GM19467 (cell line): Measurements from ENCODE around the gene PARD3B.

Source experiments
- ATAC-seq: cut with Tn5 transposase; IDR thresholded peaks from one replicate; pipeline ENCODE4 v1.9.1; 2021; ENCODE audit warnings: mild to moderate bottlenecking, moderate library complexity; ENCODE audit not compliant: unreplicated experiment

Gene PARD3B

GRCh38 chr2:204654669-204655068 is 109.4 kb downstream of the PARD3B start:
- ATAC-seq = no peak

DNA sequence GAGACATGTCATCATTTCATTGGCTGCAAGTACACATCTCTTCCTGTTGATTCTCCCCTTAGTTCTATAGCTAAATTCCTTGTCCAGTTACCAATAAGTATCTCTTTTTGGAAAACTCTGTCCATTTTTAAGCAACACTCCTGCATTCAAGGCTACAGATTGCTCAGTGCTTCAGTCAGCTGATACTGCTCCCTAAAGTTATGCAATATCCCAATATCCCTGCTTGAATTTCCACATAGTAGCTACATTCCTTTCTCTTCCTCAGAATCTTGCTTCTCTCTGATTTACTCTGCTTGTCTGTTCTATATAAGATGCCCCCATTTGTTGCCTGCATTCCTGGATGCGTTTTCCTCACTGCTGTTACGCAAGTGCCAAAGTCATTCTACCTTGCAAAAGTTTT is 109.8 kb downstream of the PARD3B start:
- no peak for ATAC-seq

- no peak for ATAC-seq
Measured at GRCh38 chr2:204655626-204656025, 110.4 kb downstream of the PARD3B start.

GRCh38 chr2:204657024-204657423 is 111.7 kb downstream of the PARD3B start:
- ATAC-seq = no peak

DNA sequence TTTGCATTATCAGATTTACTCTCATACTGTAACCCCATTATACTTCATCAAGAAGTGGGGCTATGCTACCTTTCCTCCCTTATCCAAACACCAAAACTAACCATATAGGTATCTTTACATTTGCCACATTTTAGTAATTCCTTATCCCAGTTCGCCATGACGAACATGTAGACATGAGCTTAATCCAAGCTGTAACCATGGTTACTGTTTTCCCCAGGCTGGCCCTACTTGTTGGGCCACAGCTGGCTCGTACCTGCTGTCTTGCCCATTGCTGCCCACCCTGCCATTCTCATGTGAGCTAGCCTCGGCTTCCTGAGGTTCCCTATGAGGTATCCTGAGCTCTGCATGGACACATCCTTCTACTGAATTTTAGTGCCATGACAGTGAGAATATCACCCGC is 117.7 kb downstream of the PARD3B start:
- no peak for ATAC-seq

DNA sequence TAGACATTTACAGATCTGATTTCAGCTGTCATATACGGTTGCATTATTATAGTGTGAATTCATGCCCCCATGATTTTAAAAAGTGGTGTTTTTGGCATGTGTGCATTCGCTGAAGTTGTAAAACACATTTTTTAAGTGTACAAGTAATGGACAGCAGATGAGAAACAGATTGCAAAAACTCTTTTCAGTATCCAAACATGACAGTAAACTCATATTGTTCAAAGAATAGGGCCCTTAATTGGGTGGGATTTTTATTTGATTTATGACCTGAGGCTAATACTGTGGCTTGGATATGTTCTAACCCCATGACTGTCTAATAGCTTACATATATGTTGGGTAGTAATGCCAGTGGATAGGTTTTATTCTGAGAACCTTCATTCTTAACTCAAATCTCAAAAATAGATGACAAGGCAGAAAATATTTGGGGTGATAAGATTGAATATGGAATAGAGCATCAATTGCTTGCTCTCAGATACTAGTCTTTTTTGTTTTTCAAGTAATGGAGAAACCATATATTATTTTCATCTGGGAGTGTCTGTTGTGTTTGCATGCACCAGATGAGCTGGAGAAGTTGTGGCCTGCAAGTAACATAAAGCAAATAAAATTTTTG is 118.6 kb downstream of the PARD3B start:
- no peak for ATAC-seq

DNA sequence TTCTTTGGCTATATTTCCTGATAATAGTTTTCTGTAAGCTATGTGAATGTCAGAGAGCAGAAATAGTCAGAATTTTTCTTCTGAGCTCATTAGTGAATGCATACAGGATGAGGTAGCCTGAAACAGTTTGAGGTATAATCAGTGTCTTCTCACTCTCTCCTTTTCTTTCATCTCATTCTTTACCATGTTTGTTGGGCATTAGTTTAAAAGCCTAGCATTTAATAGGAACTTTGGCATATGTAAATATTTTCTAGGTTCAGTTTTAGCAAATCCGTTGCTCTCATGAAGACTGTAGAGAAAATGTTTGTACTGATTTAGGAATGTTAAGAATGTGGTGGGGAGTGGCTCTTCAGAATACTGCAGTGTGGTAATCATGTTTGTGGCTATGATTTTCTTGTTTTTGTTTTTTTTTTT is 119.4 kb downstream of the PARD3B start:
- no peak for ATAC-seq

DNA sequence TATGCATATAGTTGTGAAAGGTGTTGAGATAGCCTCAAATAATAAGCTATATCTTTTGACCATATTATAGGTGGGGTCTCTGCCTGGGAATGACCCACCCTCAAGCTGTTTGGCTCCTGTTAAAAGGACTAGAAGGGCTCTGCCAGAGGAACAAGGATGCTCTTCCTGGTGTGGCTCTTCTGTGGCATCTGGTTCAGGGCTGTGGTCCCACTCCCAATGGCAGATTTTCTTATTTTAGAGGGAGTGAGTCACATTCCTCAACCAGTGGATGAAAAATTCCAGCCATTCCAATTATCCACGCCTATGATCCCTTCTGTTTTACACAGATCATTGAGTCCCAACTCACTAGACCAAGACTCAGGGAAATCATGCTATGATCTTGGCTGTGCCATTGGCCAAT is 119.9 kb downstream of the PARD3B start:
- ATAC-seq = no peak

DNA sequence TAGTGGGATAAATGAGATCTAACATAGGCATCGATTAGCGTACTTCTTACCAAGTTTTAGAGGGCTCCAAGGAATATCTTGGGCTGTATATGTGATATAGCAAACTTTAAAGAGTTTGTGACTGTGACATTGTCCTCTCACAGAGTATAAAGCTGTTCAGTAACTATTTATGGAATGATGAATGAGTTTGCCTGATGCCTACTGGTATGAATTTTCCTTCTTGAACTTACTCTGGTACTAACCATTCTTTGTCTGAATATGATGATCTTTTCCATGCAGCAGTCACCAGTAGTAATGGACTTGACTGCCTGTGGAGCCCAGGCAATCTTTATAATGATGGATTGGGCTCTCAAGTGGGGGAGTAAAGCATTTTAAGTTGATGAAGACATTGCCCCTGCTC is 120.5 kb downstream of the PARD3B start:
- ATAC-seq = no peak

DNA sequence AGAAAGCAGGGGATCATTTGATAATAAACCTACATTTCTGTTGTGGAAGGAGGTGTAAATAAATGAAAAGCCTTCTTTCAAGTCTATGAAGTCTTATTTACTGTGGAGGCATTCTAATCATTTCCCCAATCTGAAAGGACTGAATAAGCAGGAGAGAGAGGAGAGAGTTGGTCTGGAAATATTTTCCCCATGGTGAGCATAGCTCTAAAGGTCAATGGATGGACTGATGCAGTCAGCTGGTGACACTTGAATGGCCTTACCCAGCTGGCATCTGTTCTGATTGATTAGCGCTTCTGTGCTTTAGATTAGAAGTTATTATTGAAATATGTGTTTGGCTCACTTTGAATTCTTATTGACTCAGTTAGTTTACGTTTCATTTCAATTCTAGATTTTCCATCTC is 122.7 kb downstream of the PARD3B start:
- no peak for ATAC-seq

- ATAC-seq = no peak
Measured at GRCh38 chr2:204669382-204669781, 124.1 kb downstream of the PARD3B start.

DNA sequence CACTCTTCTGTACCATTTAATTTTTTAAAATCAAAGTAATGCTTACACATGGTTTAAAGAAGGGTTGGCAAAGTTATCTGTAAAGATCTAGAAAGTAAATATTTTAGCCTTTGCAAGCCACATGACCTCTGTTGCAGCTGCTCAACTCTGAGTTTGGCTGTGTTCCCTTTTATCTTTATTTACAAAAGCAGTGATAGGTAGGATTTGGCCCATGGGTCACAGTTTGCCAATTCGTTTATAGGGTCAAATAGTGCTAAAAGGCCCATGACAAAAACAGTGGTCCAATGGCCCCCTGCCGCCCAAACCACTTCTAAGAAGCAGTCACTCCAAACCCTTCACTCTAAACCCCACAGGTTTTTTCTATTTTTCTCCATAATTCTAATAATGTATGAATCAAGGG is 124.8 kb downstream of the PARD3B start:
- ATAC-seq = no peak

DNA sequence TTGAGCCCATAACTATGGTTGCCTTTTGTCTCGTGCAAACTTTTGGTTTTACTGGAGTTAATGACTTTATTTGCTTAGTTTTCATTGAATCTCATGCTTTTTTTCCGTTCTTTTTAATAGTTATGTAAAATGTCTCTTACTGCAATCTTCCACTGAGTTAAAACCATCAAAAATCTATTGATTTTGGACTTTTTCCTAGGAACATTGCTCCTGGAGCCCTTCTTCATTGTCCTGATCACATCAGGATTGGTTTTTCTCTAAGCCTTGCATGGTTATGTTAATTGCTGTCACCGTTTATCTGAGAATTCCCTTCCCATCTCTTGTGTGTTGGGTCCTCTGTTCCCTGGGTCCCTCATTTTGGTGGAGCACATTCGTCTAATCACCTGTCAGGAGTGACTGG is 125.5 kb downstream of the PARD3B start:
- ATAC-seq = no peak

GRCh38 chr2:204672772-204673171 is 127.5 kb downstream of the PARD3B start:
- no peak for ATAC-seq

DNA sequence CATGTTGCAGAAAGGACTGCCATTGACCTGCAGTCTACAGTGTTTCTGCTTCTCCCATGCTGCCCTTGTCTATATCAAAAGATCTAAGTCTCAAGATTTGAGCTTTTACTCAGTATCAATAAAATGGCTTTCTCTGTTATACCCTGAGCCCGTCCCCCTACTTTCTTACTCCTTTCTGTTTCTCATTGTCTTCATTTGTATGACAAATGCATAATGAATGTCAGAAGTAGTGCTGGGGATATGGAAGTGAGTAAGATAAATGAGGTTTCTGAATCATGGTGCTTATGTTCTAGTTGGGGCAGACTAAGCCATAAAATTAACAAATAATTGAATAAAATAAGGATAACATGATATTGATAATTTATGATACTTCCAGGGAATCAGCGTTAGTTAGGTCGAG is 128.6 kb downstream of the PARD3B start:
- no peak for ATAC-seq

DNA sequence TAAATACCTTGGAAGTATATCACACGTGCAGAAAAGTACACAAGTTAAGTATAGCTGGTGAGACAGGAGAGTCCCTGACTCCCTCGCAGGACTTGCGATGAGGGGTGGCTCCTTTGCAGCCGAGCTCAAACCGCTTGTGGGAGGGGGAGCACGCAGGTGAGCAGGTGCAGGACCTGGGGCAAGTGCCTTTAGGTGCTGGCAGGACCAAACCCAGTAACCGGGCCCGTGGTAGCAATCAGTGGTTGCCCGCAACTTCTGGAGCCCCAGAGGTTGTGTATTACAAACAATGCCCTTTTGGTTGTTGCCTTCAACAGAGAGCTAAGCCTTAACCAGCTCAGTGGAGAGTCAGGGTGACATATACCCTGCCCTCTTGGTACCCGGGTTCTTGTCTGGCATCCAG is 132.8 kb downstream of the PARD3B start:
- ATAC-seq = no peak

GRCh38 chr2:204680576-204680975 is 135.3 kb downstream of the PARD3B start:
- no peak for ATAC-seq

GRCh38 chr2:204681412-204681811 is 136.1 kb downstream of the PARD3B start:
- ATAC-seq = no peak

GRCh38 chr2:204683384-204683783 is 138.1 kb downstream of the PARD3B start:
- ATAC-seq = no peak

DNA sequence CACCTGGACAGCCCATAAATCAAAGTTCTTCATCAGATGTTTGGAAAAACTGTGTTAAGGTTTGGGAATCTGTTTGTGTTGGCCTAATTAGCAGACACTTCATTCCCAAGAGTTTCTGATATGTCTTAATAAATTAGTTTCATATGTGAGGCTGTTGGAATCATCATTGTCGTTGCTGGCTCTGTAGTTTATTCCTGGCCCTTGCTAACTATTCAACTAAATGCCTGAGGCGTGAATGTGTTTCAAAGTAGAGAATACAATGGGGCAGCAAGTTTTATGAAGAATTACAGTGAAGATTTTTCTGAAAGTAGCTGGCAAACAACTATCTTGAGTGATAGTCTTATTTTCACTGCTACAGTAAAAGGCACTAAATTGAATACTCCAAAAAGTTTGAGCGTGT is 141.1 kb downstream of the PARD3B start:
- ATAC-seq = no peak

DNA sequence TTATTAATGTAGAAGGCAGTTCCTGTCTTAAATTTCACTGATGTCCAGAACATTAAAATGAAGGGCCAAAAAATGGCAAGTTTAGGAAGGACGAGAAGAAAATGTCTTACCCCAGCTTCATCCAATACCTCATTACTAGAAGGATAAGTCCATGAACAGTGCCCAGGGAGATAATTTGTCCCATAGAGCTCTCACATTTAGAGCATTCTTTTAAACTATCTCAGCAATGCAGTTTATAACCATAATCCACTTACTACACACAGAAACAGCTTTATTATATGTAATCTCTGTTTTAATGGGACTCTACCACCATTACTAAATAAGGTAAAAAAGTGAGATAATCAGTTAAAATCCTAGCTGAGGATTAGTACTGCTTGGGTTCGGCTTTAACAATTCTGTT is 142.5 kb downstream of the PARD3B start:
- ATAC-seq = no peak

GRCh38 chr2:204691911-204692510 is 146.7 kb downstream of the PARD3B start:
- ATAC-seq = no peak

- no peak for ATAC-seq
Measured at GRCh38 chr2:204692790-204693189, 147.5 kb downstream of the PARD3B start.
